Large intestine (tissue), 3 donors: ENCODE results near the gene ZNF248. TPM values are rescaled to one million over a fixed set of nuclear protein-coding genes. Genes with fewer than 3 reads are reported as not detected.

Experiments
- DNase-seq, 2 donors: peaks; one replicate each; pipeline versions ENCODE4 v3.0.0 to v3.0.0-alpha.2; 2013
- H3K27ac ChIP-seq: one replicate; pipeline ENCODE4 v1.5.1; 2013; ENCODE audit warnings: low read length
- H3K27me3 ChIP-seq: 2 replicates; pipeline ENCODE4 v1.6.1; 2013; ENCODE audit warnings: low read length; ENCODE audit not compliant: control insufficient read depth, insufficient read depth
- H3K36me3 ChIP-seq: 2 replicates; pipeline ENCODE4 v1.6.1; 2013; ENCODE audit warnings: low read length; ENCODE audit not compliant: control insufficient read depth, insufficient read depth
- H3K4me1 ChIP-seq: one replicate; pipeline ENCODE4 v1.6.1; 2013; ENCODE audit warnings: low read length; ENCODE audit not compliant: control insufficient read depth, insufficient read depth
- H3K4me3 ChIP-seq: one replicate; pipeline ENCODE4 v1.5.1; 2013; ENCODE audit warnings: low read length
- H3K9me3 ChIP-seq: one replicate; pipeline ENCODE4 v1.6.1; 2013; ENCODE audit warnings: mild to moderate bottlenecking, low read depth, low read length, moderate library complexity; ENCODE audit not compliant: control insufficient read depth
- WGBS: methylation state at CpG from one replicate; pipeline ENCODE4 v1.1.5; 2013; ENCODE audit warnings: low lambda C conversion rate; ENCODE audit not compliant: insufficient coverage; 5-methylcytosine and 5-hydroxymethylcytosine counted together
- polyA plus RNA-seq: library from polyadenylated mRNA; unstranded; fragments of 120-200 nt; gene quantifications from one replicate; pipeline ENCODE4 v1.2.1, GENCODE V29; 2013

The ZNF248 gene
- polyA plus RNA-seq, 1 donor, result 25.1 TPM

DNA sequence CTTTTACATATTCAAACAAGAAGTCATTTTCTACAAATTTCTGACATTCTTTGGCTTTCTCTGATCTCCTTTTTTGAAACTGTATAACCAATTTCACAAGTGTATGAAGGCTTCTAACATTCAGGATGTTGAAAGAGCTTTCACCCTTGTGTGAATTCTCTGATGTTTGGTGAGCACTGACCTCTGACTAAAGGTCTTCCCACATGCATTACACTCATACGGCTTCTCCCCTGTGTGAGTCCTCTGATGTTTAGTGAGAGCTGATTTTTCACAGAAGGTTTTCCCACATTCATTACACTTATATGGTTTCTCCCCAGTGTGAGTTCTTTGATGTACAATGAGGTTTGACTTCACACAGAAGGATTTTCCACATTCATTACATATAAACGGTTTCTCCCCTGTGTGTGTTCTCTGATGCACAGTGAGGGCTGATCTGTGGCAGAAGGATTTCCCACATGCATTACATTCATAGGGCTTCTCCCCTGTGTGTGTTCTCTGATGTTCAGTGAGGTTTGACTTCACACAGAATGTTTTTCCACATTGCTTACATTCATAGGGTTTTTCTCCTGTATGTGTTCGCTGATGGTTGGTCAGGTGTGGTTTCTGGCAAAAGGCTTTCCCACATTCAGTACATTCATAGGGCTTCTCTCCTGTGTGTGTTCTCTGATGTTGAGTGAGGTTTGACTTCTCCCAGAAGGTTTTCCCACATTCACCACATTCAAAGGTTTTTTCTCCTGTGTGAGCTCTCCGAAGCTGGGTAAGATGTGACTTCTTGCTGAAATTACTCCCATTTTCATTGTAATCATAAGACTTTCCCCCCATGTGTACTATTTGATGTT lies 25.7 kb downstream of the ZNF248 start:
- H3K27me3 ChIP-seq, result no peaks in the 10 kb centered on the region
- peaks cover 75% of the 10 kb centered on the region for H3K36me3 ChIP-seq
- no peak for DNase-seq
- H3K4me3 ChIP-seq, result no peak overlapping the region
- no CpG with 5 or more reads among the region's 4 CpGs for WGBS
- H3K9me3 ChIP-seq, result peaks cover 32% of the 10 kb centered on the region
- no peak overlapping the region for H3K27ac ChIP-seq
- H3K4me1 ChIP-seq, result no peaks in the 10 kb centered on the region

DNA sequence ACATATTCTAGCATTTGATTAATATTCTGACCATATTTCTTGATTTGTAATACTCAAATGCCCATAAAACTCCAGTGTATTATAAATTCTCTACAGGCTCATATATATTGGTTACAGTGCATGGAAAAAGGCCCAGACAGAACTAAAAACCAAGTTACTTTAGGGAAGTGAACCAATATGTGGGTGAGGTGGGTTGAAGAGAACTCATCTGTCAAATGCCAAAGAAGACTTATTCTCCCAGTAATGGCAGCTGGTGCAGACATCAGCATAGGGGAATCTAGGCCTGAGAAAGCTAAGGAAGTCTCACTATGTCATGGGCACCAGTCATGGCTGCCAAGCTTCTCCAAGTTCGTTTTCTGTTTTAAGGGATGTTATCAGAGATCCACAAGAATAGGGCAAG lies 30.6 kb downstream of the ZNF248 start:
- Histone ChIP-seq H3K36me3 (peaks cover 35% of the 10 kb centered on the region), H3K9me3 (peaks cover 16% of the 10 kb centered on the region), H3K27me3 (no peaks in the 10 kb centered on the region), H3K4me1 (no peaks in the 10 kb centered on the region), H3K4me3 (no peak overlapping the region), H3K27ac (no peak overlapping the region)
- no peak for DNase-seq
- no CpG with 5 or more reads among the region's 1 CpG for WGBS

DNA sequence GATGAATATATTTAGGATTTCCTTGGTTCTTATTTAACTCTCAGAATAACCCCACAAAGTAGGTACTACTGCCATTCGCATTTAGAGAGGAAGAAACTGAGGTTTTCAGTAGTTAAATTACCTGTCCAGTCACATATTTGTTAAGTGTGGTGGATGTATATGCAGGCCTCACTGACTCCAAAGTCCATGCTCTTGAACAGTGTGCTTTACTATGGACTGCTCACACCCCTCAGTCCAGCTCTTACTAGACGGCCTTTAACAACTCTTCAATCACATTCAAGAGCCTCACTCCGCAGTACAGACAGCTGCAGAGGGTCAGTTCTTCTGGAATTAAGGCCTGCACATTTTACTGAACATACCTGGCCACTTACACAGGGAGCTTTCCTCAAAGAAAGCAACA lies 36.2 kb downstream of the ZNF248 start:
- no peak for DNase-seq
- Histone ChIP-seq H3K4me1 (no peaks in the 10 kb centered on the region), H3K4me3 (no peak overlapping the region), H3K27me3 (no peaks in the 10 kb centered on the region), H3K9me3 (peaks cover 10% of the 10 kb centered on the region), H3K36me3 (no peaks in the 10 kb centered on the region), H3K27ac (no peak overlapping the region)
- WGBS, result no CpG with 5 or more reads among the region's 3 CpGs

GRCh38 chr10:37819797-37820196 lies 37.6 kb downstream of the ZNF248 start:
- no peaks in the 10 kb centered on the region for H3K36me3 ChIP-seq
- H3K4me3 ChIP-seq, result no peak overlapping the region
- H3K9me3 ChIP-seq, result peaks cover 14% of the 10 kb centered on the region
- no peaks in the 10 kb centered on the region for H3K4me1 ChIP-seq
- no peaks in the 10 kb centered on the region for H3K27me3 ChIP-seq
- no peak overlapping the region for H3K27ac ChIP-seq
- WGBS, result 100% methylated on average over 3 of the region's 6 CpGs
- no peak for DNase-seq

DNA sequence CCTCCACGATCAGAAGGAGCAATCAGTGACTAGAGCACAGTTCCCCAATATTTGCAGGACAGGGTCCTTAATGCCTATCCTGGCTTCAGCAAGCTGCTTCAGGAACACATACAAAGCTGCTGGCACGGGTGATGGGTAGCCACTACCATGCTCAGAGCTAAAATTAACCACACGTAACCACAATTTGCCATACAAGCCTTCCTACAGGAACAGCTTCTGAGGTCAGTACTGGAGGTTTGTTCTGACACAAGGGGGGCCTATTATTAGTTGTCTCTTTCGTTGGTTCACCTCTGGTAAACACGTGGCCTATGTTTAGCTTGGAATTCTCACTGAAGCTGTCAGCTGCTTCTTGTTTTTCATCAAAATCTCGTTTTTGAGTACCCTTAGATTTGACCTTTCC lies 41.1 kb downstream of the ZNF248 start:
- H3K36me3 ChIP-seq, result no peaks in the 10 kb centered on the region
- 100% methylated on average over 1 of the region's 6 CpGs for WGBS
- H3K4me1 ChIP-seq, result no peaks in the 10 kb centered on the region
- no peak for DNase-seq
- no peaks in the 10 kb centered on the region for H3K27me3 ChIP-seq
- H3K4me3 ChIP-seq, result no peak overlapping the region
- no peak overlapping the region for H3K27ac ChIP-seq
- H3K9me3 ChIP-seq, result peaks cover 5% of the 10 kb centered on the region

- no peak overlapping the region for H3K4me3 ChIP-seq
- 95% methylated on average over 3 of the region's 3 CpGs for WGBS
- H3K9me3 ChIP-seq, result peaks cover 5% of the 10 kb centered on the region
Measured at GRCh38 chr10:37813763-37814162, 43.6 kb downstream of the ZNF248 start.

DNA sequence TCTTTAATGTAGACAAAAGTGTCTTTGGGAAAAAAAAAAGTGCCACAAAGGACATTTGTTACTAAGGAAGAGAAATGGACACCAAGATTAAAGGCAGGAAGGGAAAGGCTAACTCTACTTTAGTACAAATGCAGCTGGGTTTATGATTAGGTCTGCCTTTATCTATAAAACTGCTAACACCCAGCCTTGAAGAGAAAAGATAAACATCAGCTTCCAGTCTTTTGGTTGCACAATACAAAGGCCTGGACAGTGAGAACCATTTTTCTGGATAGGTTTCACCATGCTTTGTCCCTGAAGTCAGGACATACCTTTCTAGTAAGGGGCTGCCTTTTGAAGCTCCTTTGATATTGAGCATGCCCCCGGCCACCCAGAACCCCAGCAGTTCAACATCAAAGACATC lies 45.1 kb downstream of the ZNF248 start:
- Histone ChIP-seq H3K36me3 (no peaks in the 10 kb centered on the region), H3K27me3 (no peaks in the 10 kb centered on the region), H3K4me3 (no peak overlapping the region), H3K9me3 (peaks cover 5% of the 10 kb centered on the region), H3K4me1 (no peaks in the 10 kb centered on the region), H3K27ac (no peak overlapping the region)
- WGBS, result no CpG with 5 or more reads among the region's 1 CpG
- no peak for DNase-seq

More at GRCh38 chr10:37813763-37814162, 43.6 kb downstream of the ZNF248 start:
- H3K27me3 ChIP-seq, result no peaks in the 10 kb centered on the region
- no peak for DNase-seq
- no peak overlapping the region for H3K27ac ChIP-seq
- no peaks in the 10 kb centered on the region for H3K36me3 ChIP-seq
- H3K4me1 ChIP-seq, result no peaks in the 10 kb centered on the region

- no peak overlapping the region for H3K4me3 ChIP-seq
- H3K36me3 ChIP-seq, result no peaks in the 10 kb centered on the region
- DNase-seq, result no peak
- no peaks in the 10 kb centered on the region for H3K27me3 ChIP-seq
- no peak overlapping the region for H3K27ac ChIP-seq
- H3K9me3 ChIP-seq, result no peaks in the 10 kb centered on the region
- no peaks in the 10 kb centered on the region for H3K4me1 ChIP-seq
- WGBS, result 100% methylated on average over 1 of the region's 3 CpGs
Measured at GRCh38 chr10:37803269-37803668, 54.1 kb downstream of the ZNF248 start.

GRCh38 chr10:37801557-37801956 lies 55.9 kb downstream of the ZNF248 start:
- Histone ChIP-seq H3K9me3 (no peaks in the 10 kb centered on the region), H3K27ac (no peak overlapping the region), H3K36me3 (no peaks in the 10 kb centered on the region), H3K27me3 (no peaks in the 10 kb centered on the region), H3K4me3 (no peak overlapping the region), H3K4me1 (no peaks in the 10 kb centered on the region)
- DNase-seq, result no peak

- H3K27ac ChIP-seq, result no peak overlapping the region
- no peaks in the 10 kb centered on the region for H3K27me3 ChIP-seq
- DNase-seq, result no peak
- H3K9me3 ChIP-seq, result peaks cover 14% of the 10 kb centered on the region
- no peaks in the 10 kb centered on the region for H3K4me1 ChIP-seq
- H3K4me3 ChIP-seq, result no peak overlapping the region
- no peaks in the 10 kb centered on the region for H3K36me3 ChIP-seq
- 100% methylated on average over 1 of the region's 2 CpGs for WGBS
Measured at GRCh38 chr10:37794305-37794976, 63.0 kb downstream of the ZNF248 start.
